IMR-90 (cell line): ENCODE data around the gene CABP7. TPM values are rescaled to one million over a fixed set of nuclear protein-coding genes. Genes with fewer than 3 reads are reported as not detected.
A peak's percentile ranks its signal among the peaks of the same experiment; 100 is the strongest.

Experiments
- ATAC-seq: fragments of 200-7000 bp; cut with Tn5 transposase; 2 replicates; pipeline ENCODE4 v1.9.1; 2020; ENCODE audit warnings: low read depth, mild to moderate bottlenecking, moderate library complexity
- BruUV-seq: library from RNA; stranded (reverse); fragments of 400-500 nt; replicated peaks from 2 replicates; lab custom pipeline; 2021; lab: Mats Ljungman, UMichigan
- CTCF ChIA-PET: fragments of 300-600 bp; formaldehyde crosslinking; extraction: SDS; loops from one replicate; lab custom pipeline; 2021; ENCODE audit warnings: antibody characterized with exemption; lab: Yijun Ruan, JAX
- POLR2A ChIA-PET: fragments of 300-600 bp; sonication (Branson Sonifier 250); formaldehyde crosslinking; loops from one replicate; lab custom pipeline; 2022; ENCODE audit warnings: antibody characterized with exemption; ENCODE audit not compliant: unreplicated experiment; lab: Charles Lee
- DNase-seq: peaks from one replicate; pipeline ENCODE4 v3.0.0; 2013
- H2AFZ ChIP-seq: replicated peaks from 2 replicates; pipeline ENCODE3; 2013; ENCODE audit warnings: low read length, mild to moderate bottlenecking; ENCODE audit not compliant: poor library complexity
- H2AK5ac ChIP-seq: 2 replicates; pipeline ENCODE4 v1.6.1; 2013; ENCODE audit warnings: low read depth, low read length, inconsistent platforms
- H2AK9ac ChIP-seq: replicated peaks from 2 replicates; pipeline ENCODE3; 2013; ENCODE audit warnings: mild to moderate bottlenecking, low read depth, low read length, moderate library complexity; ENCODE audit not compliant: poor library complexity
- H2BK120ac ChIP-seq: 2 replicates; pipeline ENCODE4 v1.6.1; 2013; ENCODE audit warnings: low read depth, low read length, inconsistent platforms
- H2BK15ac ChIP-seq: 3 replicates; pipeline ENCODE4 v1.6.1; 2013; ENCODE audit warnings: low read depth, low read length, inconsistent platforms
- H2BK20ac ChIP-seq: 2 replicates; pipeline ENCODE4 v1.6.1; 2013; ENCODE audit warnings: low read depth, mild to moderate bottlenecking, inconsistent platforms, low read length, moderate library complexity
- H2BK5ac ChIP-seq: 2 replicates; pipeline ENCODE4 v1.6.1; 2013; ENCODE audit warnings: mild to moderate bottlenecking, low read depth, low read length, inconsistent platforms; ENCODE audit not compliant: poor library complexity, severe bottlenecking
- H3K14ac ChIP-seq: replicated peaks from 2 replicates; pipeline ENCODE4 v1.6.1; 2013; ENCODE audit warnings: low read depth, low read length, inconsistent platforms
- H3K18ac ChIP-seq: 2 replicates; pipeline ENCODE4 v1.6.1; 2013; ENCODE audit warnings: low read depth, low read length, control low read depth
- H3K23ac ChIP-seq: 2 replicates; pipeline ENCODE4 v1.6.1; 2013; ENCODE audit warnings: low read depth, low read length, inconsistent platforms
- H3K27ac ChIP-seq: 2 replicates; pipeline ENCODE4 v1.5.1; 2013; ENCODE audit warnings: mild to moderate bottlenecking, control low read depth, low read length; ENCODE audit not compliant: insufficient read depth
- H3K27me3 ChIP-seq: 2 replicates; pipeline ENCODE4 v1.6.1; 2013; ENCODE audit warnings: low read length; ENCODE audit not compliant: control insufficient read depth, insufficient read depth
- H3K36me3 ChIP-seq: 2 replicates; pipeline ENCODE4 v1.6.1; 2013; ENCODE audit warnings: low read length, mixed read lengths; ENCODE audit not compliant: control insufficient read depth, insufficient read depth
- H3K4ac ChIP-seq: 2 replicates; pipeline ENCODE4 v1.6.1; 2013; ENCODE audit warnings: low read depth, low read length, inconsistent platforms
- H3K4me1 ChIP-seq: 2 replicates; pipeline ENCODE4 v1.6.1; 2013; ENCODE audit warnings: low read length, mixed read lengths; ENCODE audit not compliant: control insufficient read depth, insufficient read depth
- H3K4me2 ChIP-seq: 2 replicates; pipeline ENCODE4 v1.6.1; 2013; ENCODE audit warnings: low read depth, mild to moderate bottlenecking, control low read depth, low read length, moderate library complexity
- H3K4me3 ChIP-seq: 2 replicates; pipeline ENCODE4 v1.5.1; 2013; ENCODE audit warnings: low read depth, mild to moderate bottlenecking, control low read depth, low read length, moderate library complexity; ENCODE audit not compliant: insufficient read depth
- H3K56ac ChIP-seq: 2 replicates; pipeline ENCODE4 v1.6.1; 2013; ENCODE audit warnings: low read length, inconsistent platforms; ENCODE audit not compliant: insufficient read depth; ENCODE audit errors: extremely low read depth
- H3K79me1 ChIP-seq, 2 experiments: 2 replicates each; pipeline ENCODE4 v1.6.1; 2013; ENCODE audit warnings: low read length in 2 of 2, inconsistent platforms in 1 of 2, low read depth in 1 of 2
- H3K9ac ChIP-seq: 2 replicates; pipeline ENCODE4 v1.6.1; 2013; ENCODE audit warnings: low read depth, low read length, control low read depth
- H3K9me1 ChIP-seq: 2 replicates; pipeline ENCODE4 v1.6.1; 2013; ENCODE audit warnings: low read length, inconsistent platforms; ENCODE audit not compliant: insufficient read depth
- H3K9me3 ChIP-seq: 2 replicates; pipeline ENCODE4 v1.6.1; 2013; ENCODE audit warnings: low read length; ENCODE audit not compliant: control insufficient read depth, insufficient read depth
- H4K20me1 ChIP-seq: 2 replicates; pipeline ENCODE4 v1.6.1; 2013; ENCODE audit warnings: low read length, inconsistent platforms; ENCODE audit not compliant: insufficient read depth
- H4K5ac ChIP-seq: 2 replicates; pipeline ENCODE4 v1.6.1; 2013; ENCODE audit warnings: mild to moderate bottlenecking, low read depth, low read length, control low read depth
- H4K8ac ChIP-seq, 2 experiments: 2 replicates each; pipeline ENCODE4 v1.6.1; 2013; ENCODE audit warnings: low read depth in 2 of 2, low read length in 2 of 2, control low read depth in 1 of 2, inconsistent platforms in 1 of 2
- H4K91ac ChIP-seq: 2 replicates; pipeline ENCODE4 v1.6.1; 2013; ENCODE audit warnings: low read depth, low read length, inconsistent platforms; ENCODE audit not compliant: insufficient read depth
- CEBPB ChIP-seq: IDR thresholded peaks from 2 replicates; pipeline ENCODE4 v1.6.1; 2012; ENCODE audit warnings: low read depth, low read length, improper control_type of control experiment
- CHD1 ChIP-seq: IDR thresholded peaks from 2 replicates; pipeline ENCODE4 v1.6.1; 2012; ENCODE audit warnings: low read depth, low read length, improper control_type of control experiment
- MAZ ChIP-seq: IDR thresholded peaks from 2 replicates; pipeline ENCODE4 v1.6.1; 2012; ENCODE audit warnings: low read depth, mild to moderate bottlenecking, low read length, improper control_type of control experiment, moderate library complexity, borderline replicate concordance
- MXI1 ChIP-seq: IDR thresholded peaks from 2 replicates; pipeline ENCODE4 v1.6.1; 2012; ENCODE audit warnings: low read depth, mild to moderate bottlenecking, low read length, moderate library complexity, borderline replicate concordance
- RCOR1 ChIP-seq: IDR thresholded peaks from 2 replicates; pipeline ENCODE4 v1.6.1; 2012; ENCODE audit warnings: mild to moderate bottlenecking, low read length, improper control_type of control experiment; ENCODE audit not compliant: insufficient replicate concordance
- RFX5 ChIP-seq: IDR thresholded peaks from 2 replicates; pipeline ENCODE4 v1.8.0; 2012; ENCODE audit warnings: low read depth, mild to moderate bottlenecking, low read length, moderate library complexity
- WGBS, 2 experiments: methylation state at CpG; one replicate each; pipeline versions ENCODE4 v1.1.5 to v1.1.7; 2013; ENCODE audit warnings: missing lambda C conversion rate in 2 of 2; ENCODE audit not compliant: insufficient read length in 1 of 2; ENCODE audit errors: extremely low coverage in 2 of 2; 5-methylcytosine and 5-hydroxymethylcytosine counted together
- dilution Hi-C: fragments of 300-500 bp; cut with HindIII; formaldehyde crosslinking; loops from one replicate; pipeline ENCODE4 v1.14.3; 2018; ENCODE audit warnings: low sequenced_read_pairs; ENCODE audit not compliant: unreplicated experiment
- in situ Hi-C: fragments of 300-500 bp; cut with MboI; formaldehyde crosslinking; loops from 3 replicates; pipeline ENCODE4 v1.14.3; 2019; ENCODE audit warnings: low sequenced_read_pairs, inconsistent platforms, mixed read lengths
- intact Hi-C: fragments of 100-400 bp; cut with micrococcal nuclease; formaldehyde crosslinking; loops from 2 replicates; pipeline ENCODE4 v1.10.0; 2022
- polyA plus RNA-seq, 3 experiments: library from polyadenylated mRNA; depleted of rRNA; stranded (reverse); fragments of >200 nt; gene quantifications; 2 replicates each; pipeline ENCODE4 v1.2.3, GENCODE V29; 2012; ENCODE audit warnings: low replicate concordance in 1 of 3
- total RNA-seq: library from RNA; depleted of rRNA; stranded (reverse); fragments of >200 nt; gene quantifications from 2 replicates; pipeline ENCODE4 v1.2.3, GENCODE V29; 2012

Gene CABP7
- total and polyA plus RNA-seq, 2 of the 4 experiments (the other 2 are of a cell fraction): under 0.01 to 0.03 TPM

GRCh38 chr22:29716814-29717545 lies 2.8 kb upstream of the CABP7 start:
- ATAC-seq: peak; percentile 95

More at GRCh38 chr22:29716814-29717545, 2.8 kb upstream of the CABP7 start:
- Histone ChIP-seq H4K20me1 (peaks cover 14% of the 10 kb centered on the region), H2BK15ac (no peak overlapping the region), H3K23ac (no peak overlapping the region), H3K27ac (no peak overlapping the region), H2BK5ac (no peak overlapping the region), H3K4me1 (no peaks in the 10 kb centered on the region), H3K9me1 (no peaks in the 10 kb centered on the region), H2AFZ (no peak overlapping the region), H4K8ac (no peak overlapping the region), H3K4me2 (no peak overlapping the region), H3K56ac (no peak overlapping the region), H2AK9ac (no peak overlapping the region), H3K27me3 (peaks cover 67% of the 10 kb centered on the region), H3K14ac (no peak overlapping the region), H3K9ac (no peak overlapping the region), H4K5ac (no peak overlapping the region), H2BK20ac (no peak overlapping the region), H3K36me3 (no peaks in the 10 kb centered on the region), H3K18ac (no peak overlapping the region), H2BK120ac (no peak overlapping the region), H3K79me1 (no peaks in the 10 kb centered on the region), H3K9me3 (no peaks in the 10 kb centered on the region), H4K91ac (no peak overlapping the region), H2AK5ac (no peak overlapping the region), H3K4ac (no peak overlapping the region), H3K4me3 (no peak overlapping the region)
- in situ Hi-C loops (no loop called here), dilution Hi-C loops (no loop called here), intact Hi-C loops (no loop called here)
- CTCF ChIA-PET: interaction anchor here (0.6 to 1.0 kb wide), 2 partner anchors 28 kb away, joined by 3 to 5 read pairs; no protein-coding TSS in a partner anchor
- POLR2A ChIA-PET: interaction anchor here (0.6 kb wide), 1 partner anchor 41 kb away, joined by 3 read pairs; no protein-coding TSS in a partner anchor
- 53% methylated on average over 7 of the region's 16 CpGs; no CpG with 5 or more reads in 1 of the 2 experiments for WGBS, 2 experiments
- TF ChIP-seq MXI1: peak; percentile 23; the same call in 1 of the 2 replicates
- TF ChIP-seq CEBPB: peak; percentile 28; the same call in 1 of the 2 replicates
- no peak for TF ChIP-seq RFX5
- no peak for TF ChIP-seq CHD1
- TF ChIP-seq MAZ: no peak; the same call in 1 of the 2 replicates
- TF ChIP-seq RCOR1: peak; percentile 86
- peak; percentile 80 for DNase-seq
- no TSS peak for BruUV-seq
